HEK293T (cell line): ENCODE measurements around the gene ACSF2.

Experiments used
- CTBP1 ChIP-seq: fragments of 450-650 bp; IDR thresholded peaks from 2 replicates; pipeline ENCODE4 v1.6.1; 2016; ENCODE audit warnings: borderline replicate concordance
- FOXA1 ChIP-seq: fragments of 450-650 bp; IDR thresholded peaks from 2 replicates; pipeline ENCODE4 v1.6.1; 2016; ENCODE audit warnings: mild to moderate bottlenecking
- L3MBTL2 ChIP-seq: fragments of 450-650 bp; conservative IDR thresholded peaks from 2 replicates; pipeline ENCODE4 v1.6.1; 2016; ENCODE audit warnings: mild to moderate bottlenecking
- SP1 ChIP-seq: fragments of 450-650 bp; IDR thresholded peaks from 2 replicates; pipeline ENCODE4 v1.6.1; 2017

- TF ChIP-seq CTBP1 (no peak), SP1 (no peak), L3MBTL2 (no peak), FOXA1 (no peak)
Measured at GRCh38 chr17:50482516-50482915, 56.5 kb downstream of the ACSF2 start.
